MV-4-11 (cell line): ENCODE results near the gene SPTBN1.
"Not testable (repeated sequence)": the region's sequence is repeated elsewhere in the genome, so short reads cannot be mapped to it uniquely, and the experiment has no call there.

Experiments used
- DNase-seq: peaks from one replicate; lab custom pipeline; 2025; lab: John Stamatoyannopoulos, UW

Gene SPTBN1

GRCh38 chr2:54470266-54470938, 14.3 kb downstream of the SPTBN1 start:
- no peak for DNase-seq

DNA sequence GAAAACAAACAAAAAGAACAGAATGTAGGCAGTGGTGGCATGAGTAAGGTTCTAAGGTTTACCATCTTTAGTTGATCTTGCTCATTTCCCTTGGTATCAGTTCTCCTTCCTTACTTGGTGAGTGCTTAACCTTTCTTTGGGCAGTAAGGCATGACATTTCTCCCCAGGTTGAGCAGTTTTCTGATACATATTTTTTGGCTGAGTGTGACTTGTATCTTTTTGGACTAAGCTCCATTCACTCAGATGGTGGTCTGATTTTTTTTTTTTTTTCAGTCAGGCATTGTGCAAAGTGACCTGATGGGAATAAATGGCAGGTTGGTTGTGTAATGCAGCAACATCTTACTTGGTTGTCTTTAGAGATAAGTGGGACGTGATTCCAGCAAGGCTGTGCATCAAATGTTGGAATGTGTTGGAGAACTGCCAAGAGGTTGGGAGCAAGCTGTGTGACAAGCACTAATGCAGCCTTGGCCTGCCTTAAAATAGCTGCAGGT, 15.1 kb downstream of the SPTBN1 start:
- no peak for DNase-seq

GRCh38 chr2:54473851-54474250, 17.7 kb downstream of the SPTBN1 start:
- DNase-seq: no peak

GRCh38 chr2:54475285-54475684, 19.2 kb downstream of the SPTBN1 start:
- DNase-seq: no peak

GRCh38 chr2:54475919-54476318, 19.8 kb downstream of the SPTBN1 start:
- DNase-seq: no peak

GRCh38 chr2:54476852-54477251, 20.7 kb downstream of the SPTBN1 start:
- no peak for DNase-seq

- DNase-seq: no peak
Measured at GRCh38 chr2:54477896-54478295, 21.8 kb downstream of the SPTBN1 start.

DNA sequence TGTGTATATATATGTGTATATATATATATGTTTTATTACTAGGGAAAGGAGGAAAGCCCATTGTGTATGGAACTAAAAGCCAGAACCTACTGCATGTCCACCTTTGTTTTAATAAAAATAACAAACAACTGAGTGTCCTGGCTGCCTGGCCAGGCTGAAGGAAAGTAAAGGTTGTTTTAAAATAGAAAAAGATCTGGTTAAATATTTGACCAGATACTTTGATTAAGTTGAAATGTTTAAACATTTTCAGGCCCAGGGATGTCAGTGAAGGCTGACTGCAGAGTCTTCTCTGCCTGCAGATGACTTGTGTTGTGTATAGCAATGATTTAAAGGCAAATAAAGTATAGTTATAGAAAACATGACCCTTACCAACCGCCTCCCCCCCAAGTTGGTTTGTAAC, 22.8 kb downstream of the SPTBN1 start:
- DNase-seq: no peak

GRCh38 chr2:54479424-54479823, 23.3 kb downstream of the SPTBN1 start:
- DNase-seq: peak; percentile 73

- no peak for DNase-seq
Measured at GRCh38 chr2:54480025-54480424, 23.9 kb downstream of the SPTBN1 start.

GRCh38 chr2:54481686-54482085, 25.6 kb downstream of the SPTBN1 start:
- DNase-seq: no peak

DNA sequence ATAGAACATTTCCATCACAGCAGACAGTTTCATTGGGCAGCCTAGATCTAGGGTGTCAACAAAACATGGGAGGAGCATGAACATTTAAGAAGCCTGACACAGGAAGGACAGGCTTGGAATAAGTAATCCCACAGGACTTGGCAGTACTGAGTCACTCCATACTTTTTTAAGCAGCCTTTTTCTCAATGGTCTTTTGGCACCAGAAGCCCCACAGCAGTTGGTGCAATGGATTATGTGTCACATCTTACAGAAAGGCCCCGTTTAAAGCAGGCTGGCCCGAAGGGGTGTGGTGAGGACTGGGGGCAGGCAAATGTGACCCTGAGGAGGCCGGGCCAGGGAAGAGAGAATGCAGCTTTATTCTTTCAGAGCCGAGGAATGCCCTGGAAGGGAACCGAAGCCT, 26.6 kb downstream of the SPTBN1 start:
- no peak for DNase-seq

GRCh38 chr2:54483426-54483825, 27.3 kb downstream of the SPTBN1 start:
- DNase-seq: no peak

- DNase-seq: not testable (repeated sequence)
Measured at GRCh38 chr2:54485756-54486155, 29.6 kb downstream of the SPTBN1 start.

DNA sequence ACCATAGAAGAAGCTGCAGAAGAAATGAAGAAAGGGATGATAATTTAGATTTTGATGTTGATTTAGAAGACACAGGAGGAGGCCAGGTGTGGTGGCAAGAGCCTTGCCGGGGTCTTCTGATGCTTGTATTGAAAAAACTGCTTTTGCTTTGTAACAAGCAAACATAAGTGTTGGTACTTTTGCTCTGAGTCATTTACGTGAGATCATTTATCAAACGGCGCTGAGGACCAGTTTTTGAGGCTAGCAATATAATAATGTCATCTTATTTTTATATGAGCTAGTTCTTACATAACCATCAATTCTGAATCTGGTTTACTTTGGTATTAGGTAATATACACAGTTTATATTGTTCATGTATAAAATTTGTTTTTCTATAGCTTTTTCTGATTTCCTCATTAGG, 30.6 kb downstream of the SPTBN1 start:
- DNase-seq: no peak

DNA sequence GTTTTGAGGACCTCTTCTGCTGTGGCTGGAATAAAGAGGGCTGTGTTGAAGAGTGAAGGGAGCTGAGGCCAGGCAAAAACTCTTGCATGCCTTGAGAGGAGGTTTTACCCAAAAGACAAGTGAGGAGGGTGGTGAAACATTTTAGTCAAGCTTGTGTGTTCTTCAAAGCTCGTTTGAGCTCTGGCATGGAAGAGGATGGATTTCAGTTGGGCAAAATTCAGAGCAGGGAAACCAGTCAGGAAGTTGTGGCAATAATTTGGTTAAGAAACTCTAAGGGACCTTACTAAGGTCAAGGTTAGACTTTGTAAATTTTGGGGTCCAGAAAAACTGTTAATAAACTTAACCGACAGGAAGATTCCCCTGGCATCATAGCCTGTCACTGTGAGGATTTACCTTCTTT, 34.7 kb downstream of the SPTBN1 start:
- DNase-seq: no peak

- no peak for DNase-seq
Measured at GRCh38 chr2:54492335-54492734, 36.2 kb downstream of the SPTBN1 start.

DNA sequence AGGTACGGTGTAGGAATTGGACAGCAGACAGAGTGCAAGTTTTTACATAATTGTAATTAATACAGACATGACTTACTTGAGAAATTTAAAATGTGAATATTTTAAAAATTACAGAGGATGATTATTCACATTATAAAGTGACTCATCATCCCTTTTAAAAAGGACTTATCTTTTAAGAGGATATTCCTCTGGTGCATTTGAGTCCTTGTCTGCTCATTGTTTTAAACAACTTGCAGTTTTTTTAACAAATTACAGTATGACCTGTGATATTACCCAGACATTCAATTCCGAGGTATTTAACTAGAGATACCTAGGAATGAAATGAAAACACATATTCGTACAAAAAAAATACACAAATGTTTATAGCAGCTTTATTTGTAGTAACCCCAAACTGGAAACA, 38.0 kb downstream of the SPTBN1 start:
- no peak for DNase-seq

DNA sequence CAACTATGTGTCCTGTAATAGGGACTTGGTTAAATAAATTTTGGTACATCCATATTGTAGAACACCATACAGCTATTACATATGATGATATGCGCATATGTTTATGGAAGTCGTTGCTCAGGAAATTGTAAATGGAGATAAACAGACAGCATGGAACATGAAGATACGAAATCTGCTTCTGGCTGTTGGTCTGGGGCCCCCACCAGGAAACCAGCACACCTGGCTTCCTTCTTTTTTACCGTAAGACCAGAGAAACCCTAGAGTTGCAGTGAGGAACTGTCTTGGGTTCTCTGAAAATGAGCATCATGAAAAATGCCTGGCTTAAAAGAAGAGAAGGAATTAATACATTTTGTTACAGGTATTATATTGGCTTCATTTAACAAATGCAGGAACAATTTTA, 40.8 kb downstream of the SPTBN1 start:
- DNase-seq: no peak

DNA sequence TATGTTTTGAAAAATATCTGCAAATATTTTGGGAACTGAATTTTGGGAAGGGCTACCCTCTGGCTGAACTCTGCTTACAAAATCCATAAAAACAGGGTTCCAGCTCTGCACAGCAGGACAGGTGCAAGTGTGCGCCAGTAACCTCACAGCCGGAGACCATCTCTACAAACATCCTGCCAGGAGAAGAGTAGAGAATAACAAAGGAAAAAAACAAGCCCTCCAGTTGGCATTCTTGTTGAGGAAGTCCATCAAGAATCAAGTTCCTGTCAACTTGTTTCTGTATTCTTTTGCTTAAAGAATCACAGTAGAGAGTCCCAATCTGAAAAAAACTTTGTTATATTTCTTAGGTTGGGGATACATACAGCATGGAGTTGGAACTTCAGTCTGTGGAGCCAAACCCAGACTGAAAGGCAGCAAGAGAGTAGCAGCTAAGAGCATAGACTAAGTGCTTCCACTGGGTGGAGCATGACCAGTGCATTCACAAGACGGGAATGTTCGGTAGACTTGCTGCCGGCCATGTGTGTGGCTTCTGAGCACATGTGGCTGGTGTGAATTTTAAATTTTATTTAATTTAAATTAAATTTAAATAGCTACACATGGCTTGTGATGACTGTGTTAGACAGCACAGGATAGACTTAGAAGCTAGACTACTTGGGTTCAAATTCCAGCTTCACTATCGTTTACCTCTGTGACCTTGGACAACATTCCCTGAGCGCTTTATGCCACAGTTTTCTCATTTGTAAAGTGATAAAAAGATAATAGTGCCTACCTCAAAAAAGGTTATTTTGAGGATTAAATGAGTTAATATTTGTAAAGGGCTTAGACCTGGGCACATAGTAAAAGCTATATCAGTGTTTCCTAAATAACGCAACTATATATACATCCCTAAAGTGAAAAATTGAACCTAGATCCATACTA, 41.9 kb downstream of the SPTBN1 start:
- DNase-seq: peak; percentile 12

GRCh38 chr2:54499661-54500060, 43.5 kb downstream of the SPTBN1 start:
- no peak for DNase-seq

GRCh38 chr2:54500404-54501205, 44.5 kb downstream of the SPTBN1 start:
- DNase-seq: no peak
